ENCODE measurements around the gene THPO.
"Not testable (repeated sequence)": the region's sequence is repeated elsewhere in the genome, so short reads cannot be mapped to it uniquely, and the experiment has no call there.

- not testable (repeated sequence) for TF ChIP-seq CTCF (conservative IDR thresholded peaks at IDR 0.05; ENCODE audit: low read depth, low read length); EZH2phosphoT487 (IDR thresholded peaks at IDR 0.05; ENCODE audit: borderline replicate concordance, low read length)
These were observed 38.4 kb downstream of the THPO start for GRCh38 chr3:184339451-184340135.

Data from PC-3 (cell line).